Measurements from ENCODE around the gene RPSA. TPM values are rescaled to one million over a fixed set of nuclear protein-coding genes. Genes with fewer than 3 reads are reported as not detected.
A peak's percentile ranks its signal among the peaks of the same experiment; 100 is the strongest.

The RPSA gene
- total and polyA plus RNA-seq, 9 of the 15 experiments (the other 6 are each of a cell fraction or from before 2014, with no cell fraction given) = 2,290 to 4,272 (median 2,730) TPM

- TF ChIP-seq, protein P1, sequence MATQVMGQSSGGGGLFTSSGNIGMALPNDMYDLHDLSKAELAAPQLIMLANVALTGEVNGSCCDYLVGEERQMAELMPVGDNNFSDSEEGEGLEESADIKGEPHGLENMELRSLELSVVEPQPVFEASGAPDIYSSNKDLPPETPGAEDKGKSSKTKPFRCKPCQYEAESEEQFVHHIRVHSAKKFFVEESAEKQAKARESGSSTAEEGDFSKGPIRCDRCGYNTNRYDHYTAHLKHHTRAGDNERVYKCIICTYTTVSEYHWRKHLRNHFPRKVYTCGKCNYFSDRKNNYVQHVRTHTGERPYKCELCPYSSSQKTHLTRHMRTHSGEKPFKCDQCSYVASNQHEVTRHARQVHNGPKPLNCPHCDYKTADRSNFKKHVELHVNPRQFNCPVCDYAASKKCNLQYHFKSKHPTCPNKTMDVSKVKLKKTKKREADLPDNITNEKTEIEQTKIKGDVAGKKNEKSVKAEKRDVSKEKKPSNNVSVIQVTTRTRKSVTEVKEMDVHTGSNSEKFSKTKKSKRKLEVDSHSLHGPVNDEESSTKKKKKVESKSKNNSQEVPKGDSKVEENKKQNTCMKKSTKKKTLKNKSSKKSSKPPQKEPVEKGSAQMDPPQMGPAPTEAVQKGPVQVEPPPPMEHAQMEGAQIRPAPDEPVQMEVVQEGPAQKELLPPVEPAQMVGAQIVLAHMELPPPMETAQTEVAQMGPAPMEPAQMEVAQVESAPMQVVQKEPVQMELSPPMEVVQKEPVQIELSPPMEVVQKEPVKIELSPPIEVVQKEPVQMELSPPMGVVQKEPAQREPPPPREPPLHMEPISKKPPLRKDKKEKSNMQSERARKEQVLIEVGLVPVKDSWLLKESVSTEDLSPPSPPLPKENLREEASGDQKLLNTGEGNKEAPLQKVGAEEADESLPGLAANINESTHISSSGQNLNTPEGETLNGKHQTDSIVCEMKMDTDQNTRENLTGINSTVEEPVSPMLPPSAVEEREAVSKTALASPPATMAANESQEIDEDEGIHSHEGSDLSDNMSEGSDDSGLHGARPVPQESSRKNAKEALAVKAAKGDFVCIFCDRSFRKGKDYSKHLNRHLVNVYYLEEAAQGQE (IDR thresholded peaks at IDR 0.05; ENCODE audit: borderline replicate concordance) = peak; percentile 59; the same call in 1 of the 2 replicates
- TF ChIP-seq, protein P1 (CRISPR knock-in tag; IDR thresholded peaks at IDR 0.05; ENCODE audit: low read depth) = no peak
- TF ChIP-seq PBX2 (CRISPR knock-in tag; IDR thresholded peaks at IDR 0.05; ENCODE audit: low read depth) (no peak), PBX2 (tag; conservative IDR thresholded peaks at IDR 0.05; ENCODE audit: low read depth) (0 out of 2 replicates have a peak, but pooled peaks have one; percentile 18), EP300 (IDR thresholded peaks at IDR 0.05; ENCODE audit: low read length) (no peak), NR2C2 (CRISPR knock-in tag; IDR thresholded peaks at IDR 0.05) (no peak), NR2C2 (tag; IDR thresholded peaks at IDR 0.05) (no peak)
- TF ChIP-seq, protein P2, sequence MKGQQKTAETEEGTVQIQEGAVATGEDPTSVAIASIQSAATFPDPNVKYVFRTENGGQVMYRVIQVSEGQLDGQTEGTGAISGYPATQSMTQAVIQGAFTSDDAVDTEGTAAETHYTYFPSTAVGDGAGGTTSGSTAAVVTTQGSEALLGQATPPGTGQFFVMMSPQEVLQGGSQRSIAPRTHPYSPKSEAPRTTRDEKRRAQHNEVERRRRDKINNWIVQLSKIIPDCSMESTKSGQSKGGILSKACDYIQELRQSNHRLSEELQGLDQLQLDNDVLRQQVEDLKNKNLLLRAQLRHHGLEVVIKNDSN (CRISPR knock-in tag; IDR thresholded peaks at IDR 0.05) = peak; percentile 60
Observed at GRCh38 chr3:39378088-39378487, 28.4 kb upstream of the RPSA start (continued).
